ENCODE results near the gene MVP.

The MVP gene

DNA sequence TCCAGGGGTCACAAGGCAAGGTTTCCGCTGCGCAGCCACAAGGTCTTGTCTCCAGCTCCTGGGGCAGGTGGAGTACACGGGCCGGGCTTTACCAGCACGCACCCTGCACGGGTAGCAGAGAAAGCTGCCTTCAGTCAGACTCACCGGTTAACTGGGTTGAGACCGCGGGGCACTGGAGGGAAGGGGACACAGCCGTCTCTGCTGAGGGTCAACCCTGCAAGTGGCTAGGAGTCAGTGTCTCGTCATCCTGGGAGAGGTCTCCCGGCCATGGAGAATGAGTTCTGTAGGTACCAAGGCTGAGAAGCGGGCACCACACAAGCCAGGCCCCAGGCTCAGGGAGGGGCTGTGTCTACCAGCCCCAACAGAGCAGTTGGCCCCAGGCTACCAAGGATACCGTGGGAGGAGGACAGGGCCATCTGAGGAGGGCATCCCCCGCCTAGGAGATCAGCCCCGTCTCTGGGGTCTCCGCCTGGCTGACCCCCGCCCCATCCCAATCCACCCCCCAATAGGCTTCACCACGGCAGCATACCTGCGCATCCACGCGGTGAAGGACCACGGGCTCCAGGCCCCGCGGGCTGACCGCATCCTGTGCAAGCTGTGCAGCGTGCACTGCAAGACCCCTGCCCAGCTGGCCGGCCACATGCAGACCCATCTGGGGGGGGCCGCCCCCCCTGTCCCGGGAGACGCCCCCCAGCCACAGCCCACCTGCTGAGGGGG lies 11.1 kb upstream of the MVP start:
- H3K36me3 ChIP-seq = peaks cover 43% of the 10 kb centered on the region
- H3K9me3 ChIP-seq (ENCODE audit: severe bottlenecking) = no peaks in the 10 kb centered on the region
- peak overlapping the region; percentile 78 for H3K4me3 ChIP-seq (ENCODE audit: low read depth, low read length)
- no peak for DNase-seq
- no peaks in the 10 kb centered on the region for H3K27me3 ChIP-seq (ENCODE audit: insufficient read depth, low read depth, severe bottlenecking)
- TF ChIP-seq, protein P1, sequence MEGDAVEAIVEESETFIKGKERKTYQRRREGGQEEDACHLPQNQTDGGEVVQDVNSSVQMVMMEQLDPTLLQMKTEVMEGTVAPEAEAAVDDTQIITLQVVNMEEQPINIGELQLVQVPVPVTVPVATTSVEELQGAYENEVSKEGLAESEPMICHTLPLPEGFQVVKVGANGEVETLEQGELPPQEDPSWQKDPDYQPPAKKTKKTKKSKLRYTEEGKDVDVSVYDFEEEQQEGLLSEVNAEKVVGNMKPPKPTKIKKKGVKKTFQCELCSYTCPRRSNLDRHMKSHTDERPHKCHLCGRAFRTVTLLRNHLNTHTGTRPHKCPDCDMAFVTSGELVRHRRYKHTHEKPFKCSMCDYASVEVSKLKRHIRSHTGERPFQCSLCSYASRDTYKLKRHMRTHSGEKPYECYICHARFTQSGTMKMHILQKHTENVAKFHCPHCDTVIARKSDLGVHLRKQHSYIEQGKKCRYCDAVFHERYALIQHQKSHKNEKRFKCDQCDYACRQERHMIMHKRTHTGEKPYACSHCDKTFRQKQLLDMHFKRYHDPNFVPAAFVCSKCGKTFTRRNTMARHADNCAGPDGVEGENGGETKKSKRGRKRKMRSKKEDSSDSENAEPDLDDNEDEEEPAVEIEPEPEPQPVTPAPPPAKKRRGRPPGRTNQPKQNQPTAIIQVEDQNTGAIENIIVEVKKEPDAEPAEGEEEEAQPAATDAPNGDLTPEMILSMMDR (IDR thresholded peaks at IDR 0.05; ENCODE audit: low read depth, low read length) = no peak
- H3K27ac ChIP-seq = peak overlapping the region; percentile 94

DNA sequence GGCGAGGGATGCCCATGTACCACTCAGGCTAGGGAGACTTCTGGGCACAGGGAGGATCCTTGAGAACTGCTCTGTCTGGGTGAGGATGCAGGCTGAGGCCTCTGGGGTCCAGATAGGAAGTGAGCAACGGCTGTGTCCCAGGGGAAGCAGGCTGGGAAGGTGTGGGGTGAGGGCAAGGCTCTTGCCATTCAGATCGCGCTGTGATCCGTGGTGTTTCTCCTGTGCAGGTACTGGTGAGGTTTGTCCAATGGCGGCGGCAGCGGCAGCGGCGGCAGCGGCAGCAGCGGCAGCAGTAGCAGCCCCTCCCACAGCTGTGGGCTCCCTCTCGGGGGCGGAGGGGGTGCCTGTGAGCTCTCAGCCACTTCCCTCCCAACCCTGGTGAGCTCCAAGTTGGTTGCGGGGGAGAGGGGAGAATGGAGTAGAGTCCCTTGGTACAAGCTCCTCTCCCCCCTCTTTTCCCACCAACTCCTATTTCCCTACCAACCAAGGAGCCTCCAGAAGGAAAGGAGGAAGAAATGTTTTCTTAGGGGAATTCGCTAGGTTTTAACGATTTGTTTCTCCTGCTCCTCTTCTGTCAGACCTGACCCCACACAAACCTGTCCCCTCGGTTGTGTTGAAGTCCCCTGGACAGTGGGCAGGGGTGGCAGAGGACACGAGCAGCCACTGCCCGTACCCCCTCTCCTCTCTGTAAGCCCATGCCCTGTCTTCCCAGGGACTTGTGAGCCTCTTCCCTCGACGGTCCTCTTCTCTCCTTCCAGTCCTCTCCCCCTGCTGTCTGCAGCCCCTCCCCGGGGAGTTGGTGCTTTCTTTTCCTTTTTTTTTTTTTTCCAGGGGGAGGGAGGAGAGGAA lies 10.2 kb upstream of the MVP start:
- Histone ChIP-seq H3K9me3 (ENCODE audit: severe bottlenecking) (no peaks in the 10 kb centered on the region), H3K4me3 (ENCODE audit: low read depth, low read length) (peak overlapping the region; percentile 78), H3K27ac (peak overlapping the region; percentile 94), H3K36me3 (peaks cover 34% of the 10 kb centered on the region), H3K27me3 (ENCODE audit: insufficient read depth, low read depth, severe bottlenecking) (no peaks in the 10 kb centered on the region)
- peak; percentile 55 for DNase-seq
- TF ChIP-seq, protein P1 (IDR thresholded peaks at IDR 0.05; ENCODE audit: low read depth, low read length) = no peak

DNA sequence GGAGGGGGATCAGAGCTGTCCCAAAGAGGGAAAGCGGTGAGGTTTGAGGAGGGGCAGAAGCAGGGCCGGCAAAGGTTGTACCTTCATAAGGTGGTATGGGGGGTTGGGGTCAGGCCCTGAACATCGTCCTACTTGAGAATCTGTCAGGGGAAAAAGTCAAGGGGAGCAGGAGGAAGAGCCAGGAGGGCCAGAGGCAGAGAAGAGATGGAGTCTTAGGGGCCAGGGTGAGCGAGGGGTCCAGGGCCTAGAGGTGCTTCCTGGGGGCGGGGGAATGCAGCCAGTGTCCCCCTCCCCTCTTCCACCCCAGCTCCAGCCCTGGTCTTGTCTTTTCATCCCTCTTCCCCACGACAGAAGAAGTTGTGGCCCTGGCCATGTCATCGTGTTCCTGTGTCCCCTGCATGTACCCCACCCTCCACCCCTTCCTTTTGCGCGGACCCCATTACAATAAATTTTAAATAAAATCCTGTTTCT lies 9.5 kb upstream of the MVP start:
- DNase-seq = no peak
- Histone ChIP-seq H3K27me3 (ENCODE audit: insufficient read depth, low read depth, severe bottlenecking) (no peaks in the 10 kb centered on the region), H3K27ac (peak overlapping the region; percentile 94), H3K36me3 (peaks cover 32% of the 10 kb centered on the region), H3K9me3 (ENCODE audit: severe bottlenecking) (no peaks in the 10 kb centered on the region), H3K4me3 (ENCODE audit: low read depth, low read length) (peak overlapping the region; percentile 78)
- TF ChIP-seq, protein P1 (IDR thresholded peaks at IDR 0.05; ENCODE audit: low read depth, low read length) = no peak

DNA sequence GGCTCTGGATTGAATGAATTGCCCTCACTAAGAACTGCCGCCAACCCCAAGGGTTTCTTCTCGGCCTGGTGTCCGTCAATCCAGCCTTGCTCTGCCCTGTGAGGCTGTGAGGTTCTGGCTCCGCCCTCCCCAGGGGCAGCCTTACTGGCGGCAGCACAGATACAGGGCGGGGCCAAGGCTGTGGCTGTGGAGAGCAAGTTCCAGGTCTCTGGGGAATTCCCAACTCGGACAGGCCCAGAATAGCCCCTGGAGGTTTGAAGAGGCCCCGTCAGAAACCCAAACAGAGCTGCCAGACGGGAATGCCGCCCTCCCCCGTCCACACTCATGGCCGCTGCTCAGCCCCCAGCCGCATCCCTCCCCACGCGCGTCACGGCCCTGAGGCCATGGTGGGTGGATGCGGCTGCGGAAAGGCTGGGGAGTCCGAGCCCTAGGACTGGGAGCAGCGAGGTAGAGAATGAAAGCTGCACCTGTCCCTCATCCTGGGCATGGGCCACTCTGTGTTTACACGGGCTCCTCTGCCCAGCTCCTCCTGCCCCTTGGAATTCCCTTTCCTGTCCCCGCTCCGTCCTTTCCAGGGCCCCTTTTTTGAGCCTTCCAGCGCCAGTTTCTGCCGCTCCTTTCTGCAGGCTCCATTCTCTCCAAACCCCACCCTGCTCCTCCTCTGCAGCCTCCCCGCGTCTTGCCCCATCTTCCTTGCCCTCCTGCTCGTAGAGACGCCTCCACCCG lies 8.9 kb upstream of the MVP start:
- TF ChIP-seq, protein P1 (IDR thresholded peaks at IDR 0.05; ENCODE audit: low read depth, low read length) = no peak
- H3K9me3 ChIP-seq (ENCODE audit: severe bottlenecking) = no peaks in the 10 kb centered on the region
- H3K27ac ChIP-seq = peak overlapping the region; percentile 94
- H3K4me3 ChIP-seq (ENCODE audit: low read depth, low read length) = peak overlapping the region; percentile 78
- H3K27me3 ChIP-seq (ENCODE audit: insufficient read depth, low read depth, severe bottlenecking) = no peaks in the 10 kb centered on the region
- H3K36me3 ChIP-seq = peaks cover 32% of the 10 kb centered on the region
- peak; percentile 98 for DNase-seq

DNA sequence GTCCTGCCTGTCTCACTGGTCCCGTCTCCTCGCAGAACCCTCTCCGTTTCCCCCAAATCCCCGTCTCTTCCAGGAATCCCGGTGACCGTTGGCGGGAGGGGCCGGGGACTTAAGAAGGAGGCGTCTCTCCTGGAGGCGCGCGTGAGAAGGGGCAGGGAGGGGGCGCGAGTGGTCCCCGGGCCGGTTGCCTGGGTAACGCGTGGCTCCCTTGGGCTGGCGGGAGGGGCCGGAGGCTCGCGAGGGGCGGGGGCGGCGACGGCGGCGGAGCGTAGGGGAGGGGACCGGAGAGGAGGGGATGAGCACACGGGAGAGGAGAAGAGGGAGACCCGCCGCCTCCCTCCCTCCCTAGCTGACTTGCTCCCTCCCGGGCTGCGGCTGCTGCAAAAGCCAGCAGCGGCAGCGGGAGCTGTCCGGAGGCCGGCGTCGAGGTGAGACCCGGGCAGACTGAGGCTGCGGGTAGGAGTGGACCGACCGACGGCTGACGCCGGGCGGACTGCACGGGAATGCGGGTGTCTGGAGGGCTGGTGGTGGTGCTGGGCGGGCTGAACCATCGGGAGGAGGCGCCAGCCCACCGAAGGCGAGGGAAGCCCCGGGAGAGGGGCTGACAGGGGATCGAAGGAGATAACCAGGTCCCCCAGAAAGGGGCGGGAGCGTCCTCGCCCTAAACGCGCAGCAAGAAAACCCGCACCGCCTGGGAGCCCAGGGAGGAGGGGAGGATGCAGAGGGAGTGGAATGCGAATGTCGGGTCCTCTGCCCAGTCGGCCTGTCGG lies 8.2 kb upstream of the MVP start, which contains the start of gene PRRT2:
TSS of gene PRRT2 (plus strand) at position 298 of the 770 bp plus-strand sequence. CDS start 862 bp downstream, outside the sequence.
- Histone ChIP-seq H3K27ac (peak within 1 kb of the TSS; percentile 94), H3K27me3 (ENCODE audit: insufficient read depth, low read depth, severe bottlenecking) (no peaks in the 10 kb centered on the region), H3K9me3 (ENCODE audit: severe bottlenecking) (no peaks in the 10 kb centered on the region), H3K36me3 (peaks cover 32% of the 10 kb centered on the region), H3K4me3 (ENCODE audit: low read depth, low read length) (peak within 1 kb of the TSS; percentile 78)
- TF ChIP-seq, protein P1 (IDR thresholded peaks at IDR 0.05; ENCODE audit: low read depth, low read length) = no peak
- DNase-seq = peak; percentile 93
